ENCODE measurements around the gene LIPC. TPM values are rescaled to one million over a fixed set of nuclear protein-coding genes. Genes with fewer than 3 reads are reported as not detected.

Gene LIPC
- total and polyA plus RNA-seq, 9 of the 15 experiments (the other 6 are each of a cell fraction or from before 2014, with no cell fraction given): 0.07 to 0.41 (median 0.11) TPM; not detected in 2

DNA sequence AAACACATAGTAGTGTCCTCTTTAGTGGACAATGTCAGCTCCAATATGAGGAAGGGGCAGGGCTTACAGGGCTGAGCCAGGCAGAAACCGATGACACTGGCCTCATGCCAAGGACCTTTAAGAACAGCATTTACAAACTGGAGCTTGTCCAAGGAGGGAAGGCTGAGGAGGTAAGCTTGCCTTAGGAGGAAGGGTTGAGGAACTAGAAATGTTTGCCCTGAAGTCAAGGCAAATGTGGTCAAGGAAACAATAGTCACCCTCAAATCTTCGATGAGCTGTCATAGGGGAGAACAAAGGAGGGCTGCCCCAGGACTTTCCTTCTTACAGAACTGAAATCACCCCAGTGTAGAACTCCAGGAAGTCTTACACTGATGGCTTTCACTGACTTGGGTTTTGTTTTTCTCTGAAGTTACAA is 136.4 kb downstream of the LIPC start (continued):
- TF ChIP-seq, protein P1, sequence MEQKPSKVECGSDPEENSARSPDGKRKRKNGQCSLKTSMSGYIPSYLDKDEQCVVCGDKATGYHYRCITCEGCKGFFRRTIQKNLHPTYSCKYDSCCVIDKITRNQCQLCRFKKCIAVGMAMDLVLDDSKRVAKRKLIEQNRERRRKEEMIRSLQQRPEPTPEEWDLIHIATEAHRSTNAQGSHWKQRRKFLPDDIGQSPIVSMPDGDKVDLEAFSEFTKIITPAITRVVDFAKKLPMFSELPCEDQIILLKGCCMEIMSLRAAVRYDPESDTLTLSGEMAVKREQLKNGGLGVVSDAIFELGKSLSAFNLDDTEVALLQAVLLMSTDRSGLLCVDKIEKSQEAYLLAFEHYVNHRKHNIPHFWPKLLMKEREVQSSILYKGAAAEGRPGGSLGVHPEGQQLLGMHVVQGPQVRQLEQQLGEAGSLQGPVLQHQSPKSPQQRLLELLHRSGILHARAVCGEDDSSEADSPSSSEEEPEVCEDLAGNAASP (IDR thresholded peaks at IDR 0.05): no peak
- peak; percentile 73; the same call in 1 of the 2 replicates for TF ChIP-seq SPI1 (IDR thresholded peaks at IDR 0.05; ENCODE audit: borderline replicate concordance, low read depth, low read length)
- TF ChIP-seq ZNF586 (CRISPR knock-in tag; conservative IDR thresholded peaks at IDR 0.05): no peak
- TF ChIP-seq, protein P2, sequence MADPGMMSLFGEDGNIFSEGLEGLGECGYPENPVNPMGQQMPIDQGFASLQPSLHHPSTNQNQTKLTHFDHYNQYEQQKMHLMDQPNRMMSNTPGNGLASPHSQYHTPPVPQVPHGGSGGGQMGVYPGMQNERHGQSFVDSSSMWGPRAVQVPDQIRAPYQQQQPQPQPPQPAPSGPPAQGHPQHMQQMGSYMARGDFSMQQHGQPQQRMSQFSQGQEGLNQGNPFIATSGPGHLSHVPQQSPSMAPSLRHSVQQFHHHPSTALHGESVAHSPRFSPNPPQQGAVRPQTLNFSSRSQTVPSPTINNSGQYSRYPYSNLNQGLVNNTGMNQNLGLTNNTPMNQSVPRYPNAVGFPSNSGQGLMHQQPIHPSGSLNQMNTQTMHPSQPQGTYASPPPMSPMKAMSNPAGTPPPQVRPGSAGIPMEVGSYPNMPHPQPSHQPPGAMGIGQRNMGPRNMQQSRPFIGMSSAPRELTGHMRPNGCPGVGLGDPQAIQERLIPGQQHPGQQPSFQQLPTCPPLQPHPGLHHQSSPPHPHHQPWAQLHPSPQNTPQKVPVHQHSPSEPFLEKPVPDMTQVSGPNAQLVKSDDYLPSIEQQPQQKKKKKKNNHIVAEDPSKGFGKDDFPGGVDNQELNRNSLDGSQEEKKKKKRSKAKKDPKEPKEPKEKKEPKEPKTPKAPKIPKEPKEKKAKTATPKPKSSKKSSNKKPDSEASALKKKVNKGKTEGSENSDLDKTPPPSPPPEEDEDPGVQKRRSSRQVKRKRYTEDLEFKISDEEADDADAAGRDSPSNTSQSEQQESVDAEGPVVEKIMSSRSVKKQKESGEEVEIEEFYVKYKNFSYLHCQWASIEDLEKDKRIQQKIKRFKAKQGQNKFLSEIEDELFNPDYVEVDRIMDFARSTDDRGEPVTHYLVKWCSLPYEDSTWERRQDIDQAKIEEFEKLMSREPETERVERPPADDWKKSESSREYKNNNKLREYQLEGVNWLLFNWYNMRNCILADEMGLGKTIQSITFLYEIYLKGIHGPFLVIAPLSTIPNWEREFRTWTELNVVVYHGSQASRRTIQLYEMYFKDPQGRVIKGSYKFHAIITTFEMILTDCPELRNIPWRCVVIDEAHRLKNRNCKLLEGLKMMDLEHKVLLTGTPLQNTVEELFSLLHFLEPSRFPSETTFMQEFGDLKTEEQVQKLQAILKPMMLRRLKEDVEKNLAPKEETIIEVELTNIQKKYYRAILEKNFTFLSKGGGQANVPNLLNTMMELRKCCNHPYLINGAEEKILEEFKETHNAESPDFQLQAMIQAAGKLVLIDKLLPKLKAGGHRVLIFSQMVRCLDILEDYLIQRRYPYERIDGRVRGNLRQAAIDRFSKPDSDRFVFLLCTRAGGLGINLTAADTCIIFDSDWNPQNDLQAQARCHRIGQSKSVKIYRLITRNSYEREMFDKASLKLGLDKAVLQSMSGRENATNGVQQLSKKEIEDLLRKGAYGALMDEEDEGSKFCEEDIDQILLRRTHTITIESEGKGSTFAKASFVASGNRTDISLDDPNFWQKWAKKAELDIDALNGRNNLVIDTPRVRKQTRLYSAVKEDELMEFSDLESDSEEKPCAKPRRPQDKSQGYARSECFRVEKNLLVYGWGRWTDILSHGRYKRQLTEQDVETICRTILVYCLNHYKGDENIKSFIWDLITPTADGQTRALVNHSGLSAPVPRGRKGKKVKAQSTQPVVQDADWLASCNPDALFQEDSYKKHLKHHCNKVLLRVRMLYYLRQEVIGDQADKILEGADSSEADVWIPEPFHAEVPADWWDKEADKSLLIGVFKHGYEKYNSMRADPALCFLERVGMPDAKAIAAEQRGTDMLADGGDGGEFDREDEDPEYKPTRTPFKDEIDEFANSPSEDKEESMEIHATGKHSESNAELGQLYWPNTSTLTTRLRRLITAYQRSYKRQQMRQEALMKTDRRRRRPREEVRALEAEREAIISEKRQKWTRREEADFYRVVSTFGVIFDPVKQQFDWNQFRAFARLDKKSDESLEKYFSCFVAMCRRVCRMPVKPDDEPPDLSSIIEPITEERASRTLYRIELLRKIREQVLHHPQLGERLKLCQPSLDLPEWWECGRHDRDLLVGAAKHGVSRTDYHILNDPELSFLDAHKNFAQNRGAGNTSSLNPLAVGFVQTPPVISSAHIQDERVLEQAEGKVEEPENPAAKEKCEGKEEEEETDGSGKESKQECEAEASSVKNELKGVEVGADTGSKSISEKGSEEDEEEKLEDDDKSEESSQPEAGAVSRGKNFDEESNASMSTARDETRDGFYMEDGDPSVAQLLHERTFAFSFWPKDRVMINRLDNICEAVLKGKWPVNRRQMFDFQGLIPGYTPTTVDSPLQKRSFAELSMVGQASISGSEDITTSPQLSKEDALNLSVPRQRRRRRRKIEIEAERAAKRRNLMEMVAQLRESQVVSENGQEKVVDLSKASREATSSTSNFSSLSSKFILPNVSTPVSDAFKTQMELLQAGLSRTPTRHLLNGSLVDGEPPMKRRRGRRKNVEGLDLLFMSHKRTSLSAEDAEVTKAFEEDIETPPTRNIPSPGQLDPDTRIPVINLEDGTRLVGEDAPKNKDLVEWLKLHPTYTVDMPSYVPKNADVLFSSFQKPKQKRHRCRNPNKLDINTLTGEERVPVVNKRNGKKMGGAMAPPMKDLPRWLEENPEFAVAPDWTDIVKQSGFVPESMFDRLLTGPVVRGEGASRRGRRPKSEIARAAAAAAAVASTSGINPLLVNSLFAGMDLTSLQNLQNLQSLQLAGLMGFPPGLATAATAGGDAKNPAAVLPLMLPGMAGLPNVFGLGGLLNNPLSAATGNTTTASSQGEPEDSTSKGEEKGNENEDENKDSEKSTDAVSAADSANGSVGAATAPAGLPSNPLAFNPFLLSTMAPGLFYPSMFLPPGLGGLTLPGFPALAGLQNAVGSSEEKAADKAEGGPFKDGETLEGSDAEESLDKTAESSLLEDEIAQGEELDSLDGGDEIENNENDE (IDR thresholded peaks at IDR 0.05; ENCODE audit: low read depth, low read length): no peak
- peak; percentile 59; the same call in 1 of the 2 replicates for TF ChIP-seq LCOR (CRISPR knock-in tag; IDR thresholded peaks at IDR 0.05)
- 0 out of 4 replicates have a peak, but pooled peaks of 1 of the 2 experiments have one; percentile 25 for TF ChIP-seq NRF1 (conservative IDR thresholded peaks at IDR 0.05 in 1 of 2, IDR thresholded peaks at IDR 0.05 in 1 of 2)
- TF ChIP-seq CXXC5 (CRISPR knock-in tag; IDR thresholded peaks at IDR 0.05): no peak
- TF ChIP-seq, protein P3, sequence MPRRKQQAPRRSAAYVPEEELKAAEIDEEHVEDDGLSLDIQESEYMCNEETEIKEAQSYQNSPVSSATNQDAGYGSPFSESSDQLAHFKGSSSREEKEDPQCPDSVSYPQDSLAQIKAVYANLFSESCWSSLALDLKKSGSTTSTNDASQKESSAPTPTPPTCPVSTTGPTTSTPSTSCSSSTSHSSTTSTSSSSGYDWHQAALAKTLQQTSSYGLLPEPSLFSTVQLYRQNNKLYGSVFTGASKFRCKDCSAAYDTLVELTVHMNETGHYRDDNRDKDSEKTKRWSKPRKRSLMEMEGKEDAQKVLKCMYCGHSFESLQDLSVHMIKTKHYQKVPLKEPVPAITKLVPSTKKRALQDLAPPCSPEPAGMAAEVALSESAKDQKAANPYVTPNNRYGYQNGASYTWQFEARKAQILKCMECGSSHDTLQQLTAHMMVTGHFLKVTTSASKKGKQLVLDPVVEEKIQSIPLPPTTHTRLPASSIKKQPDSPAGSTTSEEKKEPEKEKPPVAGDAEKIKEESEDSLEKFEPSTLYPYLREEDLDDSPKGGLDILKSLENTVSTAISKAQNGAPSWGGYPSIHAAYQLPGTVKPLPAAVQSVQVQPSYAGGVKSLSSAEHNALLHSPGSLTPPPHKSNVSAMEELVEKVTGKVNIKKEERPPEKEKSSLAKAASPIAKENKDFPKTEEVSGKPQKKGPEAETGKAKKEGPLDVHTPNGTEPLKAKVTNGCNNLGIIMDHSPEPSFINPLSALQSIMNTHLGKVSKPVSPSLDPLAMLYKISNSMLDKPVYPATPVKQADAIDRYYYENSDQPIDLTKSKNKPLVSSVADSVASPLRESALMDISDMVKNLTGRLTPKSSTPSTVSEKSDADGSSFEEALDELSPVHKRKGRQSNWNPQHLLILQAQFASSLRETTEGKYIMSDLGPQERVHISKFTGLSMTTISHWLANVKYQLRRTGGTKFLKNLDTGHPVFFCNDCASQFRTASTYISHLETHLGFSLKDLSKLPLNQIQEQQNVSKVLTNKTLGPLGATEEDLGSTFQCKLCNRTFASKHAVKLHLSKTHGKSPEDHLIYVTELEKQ (CRISPR knock-in tag; IDR thresholded peaks at IDR 0.05): no peak
- TF ChIP-seq CHCHD3 (CRISPR knock-in tag; IDR thresholded peaks at IDR 0.05): no peak
- no peak for TF ChIP-seq YBX1 (IDR thresholded peaks at IDR 0.05)
